Endometrial microvascular endothelial cells (primary cell): Measurements from ENCODE around the gene ULBP3. TPM values are rescaled to one million over a fixed set of nuclear protein-coding genes. Genes with fewer than 3 reads are reported as not detected.
"Not testable (repeated sequence)": the region's sequence is repeated elsewhere in the genome, so short reads cannot be mapped to it uniquely, and the experiment has no call there.

Experiments
- in situ Hi-C: cut with HindIII; loops from 2 replicates; pipeline ENCODE4 v1.10.0; 2017; ENCODE audit warnings: low sequenced_read_pairs, low pct_unique_long_range_greater_than_20kb; ENCODE audit errors: inconsistent ontology term
- total RNA-seq: library from RNA; depleted of rRNA; stranded (reverse); fragments of >200 nt; gene quantifications from one replicate; pipeline ENCODE4 v1.2.3, GENCODE V29; 2015; ENCODE audit errors: inconsistent ontology term

ULBP3 gene
- total RNA-seq, 1 donor from 2014 or later = 13.1 TPM

- in situ Hi-C loops = no loop called here
Observed at GRCh38 chr6:150079604-150080003, 10.7 kb upstream of the ULBP3 start.

- in situ Hi-C loops = no loop called here
Observed at GRCh38 chr6:150078788-150079187, 9.9 kb upstream of the ULBP3 start.

GRCh38 chr6:150076196-150076893, 7.4 kb upstream of the ULBP3 start:
- in situ Hi-C loops = no loop called here

- in situ Hi-C loops = no loop called here
Observed at GRCh38 chr6:150075034-150075421, 6.1 kb upstream of the ULBP3 start.

GRCh38 chr6:150074396-150075033, 5.6 kb upstream of the ULBP3 start:
- in situ Hi-C loops = not testable (repeated sequence)

GRCh38 chr6:150072201-150072600, 3.3 kb upstream of the ULBP3 start:
- in situ Hi-C loops = no loop called here

- in situ Hi-C loops = no loop called here
Observed at GRCh38 chr6:150070236-150070818, 1.4 kb upstream of the ULBP3 start.

- in situ Hi-C loops = no loop called here
Observed at GRCh38 chr6:150069706-150070105, 785 bp upstream of the ULBP3 start.

GRCh38 chr6:150068151-150068550, 770 bp downstream of the ULBP3 start:
- in situ Hi-C loops = no loop called here

GRCh38 chr6:150065083-150065482, 3.8 kb downstream of the ULBP3 start:
- in situ Hi-C loops = no loop called here

- in situ Hi-C loops = no loop called here
Observed at GRCh38 chr6:150063640-150064039, 5.3 kb downstream of the ULBP3 start.

GRCh38 chr6:150059973-150060372, 8.9 kb downstream of the ULBP3 start:
- in situ Hi-C loops = not testable (repeated sequence)

GRCh38 chr6:150058986-150059385, 9.9 kb downstream of the ULBP3 start:
- in situ Hi-C loops = no loop called here

GRCh38 chr6:150058231-150058792, 10.6 kb downstream of the ULBP3 start:
- in situ Hi-C loops = no loop called here

GRCh38 chr6:150057501-150057951, 11.4 kb downstream of the ULBP3 start:
- in situ Hi-C loops = no loop called here

GRCh38 chr6:150056916-150057315, 12.0 kb downstream of the ULBP3 start:
- in situ Hi-C loops = no loop called here

- in situ Hi-C loops = no loop called here
Observed at GRCh38 chr6:150056156-150056555, 12.8 kb downstream of the ULBP3 start.

- in situ Hi-C loops = no loop called here
Observed at GRCh38 chr6:150055131-150055530, 13.8 kb downstream of the ULBP3 start.

GRCh38 chr6:150053450-150053849, 15.5 kb downstream of the ULBP3 start:
- in situ Hi-C loops = no loop called here

GRCh38 chr6:150050846-150051245, 18.1 kb downstream of the ULBP3 start:
- in situ Hi-C loops = no loop called here
